DMS153 treated with DMSO at 0.1 percent for 48 hours (cell line): ENCODE data around the gene TMEM121.

ENCODE experiments used
- DNase-seq: peaks from one replicate; lab custom pipeline; 2025; ENCODE audit not compliant: unreplicated experiment; lab: John Stamatoyannopoulos, UW

Gene TMEM121

GRCh38 chr14:105527381-105527825 is 1.0 kb downstream of the TMEM121 start:
- no peak for DNase-seq

DNA sequence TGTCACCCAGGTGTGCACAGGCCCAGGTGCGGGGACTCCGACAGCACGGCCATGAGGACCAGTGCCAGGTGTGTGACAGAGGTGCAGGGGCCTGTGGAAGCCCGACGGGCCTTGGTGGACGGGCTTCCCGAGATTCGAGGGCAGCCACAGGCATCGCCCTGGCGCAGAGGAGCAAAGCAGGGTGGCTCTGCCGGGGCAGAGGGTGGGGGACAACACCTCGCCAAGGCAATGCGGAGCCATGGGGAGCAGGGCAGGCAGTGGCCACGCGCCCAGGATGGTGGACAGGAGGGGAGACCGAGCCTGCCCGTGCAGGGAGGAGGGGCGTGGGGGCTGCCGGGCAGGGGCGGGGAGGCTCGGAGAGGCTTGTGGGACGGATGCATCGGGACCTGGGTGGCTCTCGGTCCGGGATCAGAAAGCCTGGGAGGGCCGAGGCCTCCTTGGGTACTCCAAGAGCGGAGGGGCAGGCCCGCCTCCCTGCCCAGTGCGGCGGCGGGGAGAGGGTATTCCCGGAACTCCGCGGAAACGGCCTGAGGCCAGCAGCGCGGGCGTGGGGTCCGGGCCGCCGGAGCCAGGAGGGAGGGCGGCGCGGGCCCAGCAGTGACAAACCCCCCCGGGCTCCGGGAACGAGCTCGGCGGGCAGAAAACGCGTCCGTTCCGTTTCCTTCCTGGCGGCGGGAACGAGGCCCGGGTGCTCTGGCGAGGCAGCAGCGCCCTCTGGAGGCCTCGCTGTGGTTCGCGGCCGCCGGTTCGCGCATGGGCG is 1.6 kb downstream of the TMEM121 start:
- no peak for DNase-seq

- DNase-seq: no peak
Observed at GRCh38 chr14:105528586-105529318, 2.4 kb downstream of the TMEM121 start.

DNA sequence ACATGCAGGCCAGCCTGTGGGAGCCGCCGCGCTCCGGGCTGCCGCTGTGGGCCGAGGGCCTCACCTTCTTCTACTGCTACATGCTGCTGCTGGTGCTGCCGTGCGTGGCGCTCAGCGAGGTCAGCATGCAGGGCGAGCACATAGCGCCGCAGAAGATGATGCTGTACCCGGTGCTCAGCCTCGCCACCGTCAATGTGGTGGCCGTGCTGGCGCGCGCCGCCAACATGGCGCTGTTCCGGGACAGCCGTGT is 2.9 kb downstream of the TMEM121 start:
- DNase-seq: no peak

DNA sequence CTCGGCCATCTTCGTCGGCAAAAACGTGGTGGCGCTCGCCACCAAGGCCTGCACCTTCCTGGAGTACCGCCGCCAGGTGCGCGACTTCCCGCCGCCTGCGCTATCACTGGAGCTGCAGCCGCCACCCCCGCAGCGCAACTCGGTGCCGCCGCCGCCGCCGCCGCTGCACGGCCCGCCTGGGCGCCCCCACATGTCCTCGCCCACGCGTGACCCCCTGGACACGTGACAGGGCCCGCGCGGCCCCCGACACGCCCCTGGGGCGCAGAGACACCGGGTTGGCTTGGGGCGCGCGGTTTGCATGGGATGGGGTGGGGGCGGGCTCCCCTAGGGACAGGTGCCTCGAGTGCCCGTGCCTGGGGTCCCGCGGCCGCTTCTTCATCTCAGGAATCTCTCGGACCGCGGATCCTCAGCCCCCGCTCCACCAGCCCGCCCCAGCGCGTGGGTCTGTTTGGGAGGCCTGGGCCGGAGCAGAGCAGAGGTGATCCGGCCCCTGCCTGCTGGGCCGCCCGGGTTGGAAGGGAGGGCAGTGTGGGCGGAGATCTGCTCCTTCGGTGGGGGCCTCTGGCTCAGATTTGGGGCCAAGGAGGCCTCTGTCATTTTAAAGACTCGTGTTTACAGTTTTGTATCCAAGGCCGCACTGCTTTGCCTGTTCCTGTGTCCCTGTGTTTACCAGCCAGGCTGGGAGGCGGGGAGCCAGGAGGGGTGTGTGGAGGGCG is 3.3 kb downstream of the TMEM121 start:
- no peak for DNase-seq

DNA sequence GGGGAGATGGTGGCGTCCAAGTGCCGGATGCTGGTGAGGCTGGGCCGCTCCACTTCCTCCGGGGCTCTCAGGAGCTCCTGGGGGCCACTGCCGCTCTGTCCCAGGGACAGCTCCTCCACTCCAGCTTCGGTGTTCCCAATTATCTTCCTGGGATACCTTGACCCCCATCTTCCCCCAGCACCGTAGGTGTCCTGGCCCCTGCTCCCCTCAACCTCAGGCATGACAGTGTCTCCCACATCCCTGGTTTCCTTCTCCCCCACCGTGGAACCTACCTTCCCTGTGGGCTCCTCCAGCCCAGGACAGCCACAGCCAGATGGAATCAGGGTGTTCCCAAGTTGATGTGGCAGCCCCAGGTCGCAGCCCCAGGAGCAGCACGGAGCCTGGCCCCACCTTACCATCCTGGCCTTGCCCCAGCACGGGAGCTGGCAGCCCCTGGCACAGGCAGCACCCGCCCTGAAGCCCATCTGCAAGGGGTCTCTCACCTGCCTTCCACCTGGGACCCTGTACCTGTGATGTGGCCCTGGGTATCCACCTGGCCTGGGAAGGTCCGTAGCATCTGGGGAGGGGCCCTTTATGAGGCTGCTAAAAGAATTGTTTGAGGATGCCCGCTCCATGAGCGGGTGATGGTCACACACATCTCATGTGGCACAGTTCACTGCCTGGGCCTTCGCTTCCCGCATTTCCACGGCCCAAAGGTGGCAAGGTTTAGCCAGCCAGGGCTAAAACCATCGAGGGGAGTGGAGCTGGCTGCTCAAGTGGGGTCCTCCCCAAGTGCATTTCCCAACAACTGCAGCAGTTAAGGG is 4.1 kb downstream of the TMEM121 start:
- no peak for DNase-seq

DNA sequence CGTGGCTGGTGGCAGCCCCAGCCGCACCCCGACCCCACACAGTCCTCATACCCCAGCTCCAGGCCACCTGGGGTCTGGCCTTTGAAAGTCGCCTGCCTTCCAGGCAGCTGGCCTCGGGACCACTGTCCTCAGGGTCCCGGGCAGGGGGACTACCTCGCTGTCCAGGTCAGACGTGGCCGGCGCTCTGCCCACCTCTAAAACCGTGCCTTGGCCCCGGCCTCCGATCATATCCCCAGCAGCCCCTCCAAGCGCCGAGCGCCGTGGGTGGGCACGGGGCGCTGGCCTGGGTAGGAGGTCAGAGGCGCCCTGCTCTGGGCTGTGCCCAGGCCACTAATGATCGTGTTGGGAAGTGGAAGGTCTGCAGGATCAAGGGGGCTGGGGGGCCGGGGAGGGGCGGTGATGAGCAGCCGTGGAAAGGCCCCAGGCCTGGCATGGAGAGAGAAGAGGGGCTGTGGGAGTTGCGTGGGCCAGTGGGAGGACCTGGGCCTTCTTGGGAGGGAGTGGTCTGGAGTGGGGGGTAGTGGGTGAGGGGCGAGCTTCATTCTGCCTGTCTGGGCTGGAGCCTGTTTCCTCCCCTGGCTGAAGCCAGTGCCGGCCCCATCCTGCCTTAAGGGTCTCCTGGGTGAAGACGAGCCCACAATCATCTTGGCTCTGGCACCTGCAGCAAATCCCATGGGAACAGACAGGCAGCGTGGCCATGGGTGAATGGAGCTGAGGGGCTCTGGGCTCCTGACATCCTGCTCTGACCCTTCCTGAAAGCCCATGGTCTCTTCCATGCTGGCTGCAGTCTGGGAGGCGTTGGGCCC is 4.9 kb downstream of the TMEM121 start:
- DNase-seq: no peak

GRCh38 chr14:105531894-105532623 is 5.7 kb downstream of the TMEM121 start:
- DNase-seq: no peak

DNA sequence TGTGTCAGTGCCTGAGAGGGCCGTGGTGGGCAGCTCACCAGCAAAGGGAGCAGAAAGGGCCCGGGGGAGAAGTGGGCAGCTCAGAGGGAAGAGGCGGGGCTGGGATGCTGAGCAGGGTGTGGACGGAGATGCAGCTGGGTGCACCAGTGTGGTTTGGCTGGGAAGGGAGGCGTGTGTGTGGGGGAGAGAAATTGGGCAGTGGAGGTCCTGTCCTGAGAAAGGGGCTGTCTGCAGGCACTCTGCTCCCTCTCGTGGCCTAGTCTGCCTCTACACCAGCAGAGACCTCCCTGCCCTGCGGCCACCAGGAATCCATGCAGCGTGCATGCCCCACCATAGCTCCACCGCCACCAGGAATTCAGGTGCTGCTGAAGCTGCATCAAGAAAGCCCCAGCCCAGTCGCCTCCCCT is 6.4 kb downstream of the TMEM121 start:
- DNase-seq: no peak

DNA sequence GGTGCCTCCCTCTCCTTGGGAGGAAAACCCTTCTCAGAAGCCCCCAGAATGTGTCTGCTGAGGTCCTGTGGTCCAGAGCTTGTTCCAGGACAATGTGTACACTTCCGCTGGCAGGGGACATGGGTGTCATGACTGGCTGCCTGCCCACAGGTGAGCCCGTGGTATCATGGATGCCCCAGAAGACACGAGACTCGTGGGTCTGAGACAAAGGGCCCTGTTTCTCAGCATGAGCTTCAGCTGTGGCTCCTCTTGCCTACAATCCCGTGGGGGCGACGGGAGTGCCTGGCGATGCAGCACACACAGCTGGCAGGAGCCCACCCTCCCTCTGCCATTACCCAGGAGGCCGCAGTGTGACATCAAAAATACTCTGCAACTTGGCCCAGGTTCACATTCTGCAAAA is 7.0 kb downstream of the TMEM121 start:
- no peak for DNase-seq

- no peak for DNase-seq
Observed at GRCh38 chr14:105533811-105534498, 7.6 kb downstream of the TMEM121 start.

GRCh38 chr14:105534586-105534985 is 8.2 kb downstream of the TMEM121 start:
- no peak for DNase-seq

- DNase-seq: no peak
Observed at GRCh38 chr14:105536051-105536450, 9.7 kb downstream of the TMEM121 start.

DNA sequence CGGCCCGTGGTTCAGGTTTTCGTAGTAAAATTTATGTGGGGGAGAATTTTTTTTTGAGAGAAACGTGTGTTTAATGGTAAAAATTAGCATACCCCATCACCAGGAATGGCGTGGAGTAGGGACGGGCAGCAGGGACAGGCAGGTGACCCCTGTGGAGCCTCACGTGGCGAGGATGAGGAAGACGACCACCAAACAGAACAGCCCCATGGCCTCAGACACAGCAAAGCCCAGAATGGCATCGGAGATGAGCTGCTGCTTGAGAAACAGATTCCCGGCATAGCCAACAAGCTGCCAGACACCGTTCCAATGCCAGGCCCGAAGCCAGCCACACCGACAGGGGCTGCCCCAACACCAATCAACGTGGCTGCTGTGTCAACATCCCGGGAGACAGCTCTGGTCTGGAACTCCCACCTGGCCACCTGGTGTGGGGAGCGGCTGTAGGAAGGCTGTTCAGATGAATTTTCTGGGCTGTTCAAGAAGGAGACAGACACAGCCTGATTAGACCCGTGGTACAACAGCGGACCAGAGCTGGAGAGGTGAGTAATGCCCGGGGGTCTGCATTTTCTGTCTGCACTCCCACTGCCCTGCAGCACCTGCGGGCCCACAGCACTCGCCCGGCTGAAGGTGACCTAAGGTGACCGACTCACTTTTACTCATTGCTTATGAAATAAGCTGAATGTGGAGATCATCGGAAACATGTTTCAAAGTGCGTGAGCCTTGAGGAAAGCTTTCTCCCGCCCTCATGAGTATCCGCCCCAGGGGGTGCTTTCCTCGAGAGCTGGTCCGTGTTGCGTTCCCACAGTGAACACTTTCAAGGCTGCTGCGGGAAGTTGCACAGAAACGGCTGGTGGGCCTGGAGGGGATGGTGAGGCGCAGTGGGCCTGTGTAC is 10.6 kb downstream of the TMEM121 start:
- DNase-seq: no peak

DNA sequence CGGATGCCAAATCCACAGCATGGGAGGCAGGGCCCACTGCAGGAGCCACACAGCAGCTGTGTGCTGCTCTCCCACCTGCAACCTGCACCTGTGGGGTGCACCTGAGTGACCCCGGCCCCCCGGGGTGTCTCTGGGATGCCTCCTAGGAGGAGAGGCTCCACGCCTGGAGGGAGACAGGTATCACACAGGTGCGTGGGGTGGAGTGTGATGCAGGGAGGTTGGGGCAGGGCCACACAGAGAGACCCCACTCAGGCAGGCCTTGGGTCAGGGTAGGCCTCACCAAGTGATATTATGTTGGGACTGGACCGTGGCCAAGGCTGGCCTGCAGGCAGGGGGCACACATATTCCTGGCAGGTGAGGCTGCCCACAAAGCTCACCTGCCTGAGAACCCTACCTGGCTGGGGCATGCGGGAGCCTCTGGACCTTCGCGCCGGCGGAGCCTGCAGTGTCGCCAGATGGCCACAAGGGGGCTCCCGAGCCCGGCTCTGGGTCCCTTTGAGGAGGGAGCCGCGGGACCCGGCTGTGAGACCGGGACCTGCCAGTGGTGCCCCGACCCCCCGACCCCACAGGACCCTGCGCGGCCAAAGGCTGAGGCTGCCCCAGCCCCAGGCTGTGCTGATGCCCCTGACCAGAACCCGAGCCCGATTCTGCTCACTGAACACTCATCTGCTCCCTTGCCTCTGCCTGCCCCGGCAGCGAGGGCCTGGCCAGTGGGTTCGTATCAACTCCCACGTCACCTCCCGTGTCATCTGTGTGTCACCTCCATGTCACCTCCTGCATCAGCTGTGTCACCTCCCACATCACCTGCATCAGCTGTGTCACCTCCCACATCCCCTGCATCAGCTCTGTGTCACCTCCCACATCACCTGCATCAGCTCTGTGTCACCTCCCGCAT is 11.4 kb downstream of the TMEM121 start:
- DNase-seq: no peak

DNA sequence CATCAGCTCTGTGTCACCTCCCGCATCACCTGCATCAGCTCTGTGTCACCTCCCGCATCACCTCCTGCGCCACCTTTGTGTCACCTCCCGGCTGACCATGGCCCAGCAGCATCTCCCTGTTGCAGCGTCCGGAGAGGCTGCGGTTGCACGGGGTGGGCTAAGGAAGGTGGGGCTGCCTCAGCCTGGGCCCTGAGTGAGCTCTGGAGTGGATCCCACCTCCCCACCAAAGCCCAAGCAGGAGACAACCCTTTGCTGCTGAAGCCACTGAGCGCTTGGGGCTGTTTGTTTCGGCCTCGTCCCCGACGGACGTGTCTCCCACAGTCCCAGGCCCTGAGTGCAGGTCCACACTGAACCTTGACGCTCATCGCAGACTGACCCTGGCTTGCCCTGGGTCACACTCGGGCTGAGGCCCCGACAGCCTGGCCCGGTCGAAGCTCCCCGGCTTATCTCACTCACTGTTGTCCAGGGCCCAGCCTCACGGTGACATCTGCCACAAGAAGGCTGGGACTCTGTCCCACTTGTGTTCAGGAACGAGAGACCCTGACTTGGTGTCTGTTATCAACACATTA is 12.2 kb downstream of the TMEM121 start:
- DNase-seq: no peak

GRCh38 chr14:105540811-105541210 is 14.4 kb downstream of the TMEM121 start:
- no peak for DNase-seq
